ENCODE measurements around the gene FBLN7.

The FBLN7 gene

GRCh38 chr2:112140899-112141625 lies 2.9 kb downstream of the FBLN7 start:
- DNase-seq: no peak

GRCh38 chr2:112141626-112142007 lies 3.4 kb downstream of the FBLN7 start:
- DNase-seq: no peak

GRCh38 chr2:112142525-112143078 lies 4.4 kb downstream of the FBLN7 start:
- DNase-seq: no peak

GRCh38 chr2:112143150-112143549 lies 5.0 kb downstream of the FBLN7 start:
- DNase-seq: no peak

- DNase-seq: no peak
These were observed 6.8 kb downstream of the FBLN7 start for GRCh38 chr2:112144966-112145365.

- no peak for DNase-seq
These were observed 9.4 kb downstream of the FBLN7 start for GRCh38 chr2:112147382-112148168.

- DNase-seq: no peak
These were observed 10.3 kb downstream of the FBLN7 start for GRCh38 chr2:112148477-112148876.

- no peak for DNase-seq
These were observed 11.0 kb downstream of the FBLN7 start for GRCh38 chr2:112149194-112149593.

- DNase-seq: no peak
These were observed 11.8 kb downstream of the FBLN7 start for GRCh38 chr2:112149866-112150435.

- no peak for DNase-seq
These were observed 12.3 kb downstream of the FBLN7 start for GRCh38 chr2:112150447-112150846.

GRCh38 chr2:112150851-112151250 lies 12.7 kb downstream of the FBLN7 start:
- no peak for DNase-seq

GRCh38 chr2:112151271-112151670 lies 13.1 kb downstream of the FBLN7 start:
- no peak for DNase-seq

- no peak for DNase-seq
These were observed 13.7 kb downstream of the FBLN7 start for GRCh38 chr2:112151701-112152440.

GRCh38 chr2:112152476-112153178 lies 14.4 kb downstream of the FBLN7 start:
- DNase-seq: no peak

- DNase-seq: no peak
These were observed 14.9 kb downstream of the FBLN7 start for GRCh38 chr2:112153179-112153490.

GRCh38 chr2:112153501-112153900 lies 15.3 kb downstream of the FBLN7 start:
- no peak for DNase-seq

GRCh38 chr2:112154246-112155117 lies 16.3 kb downstream of the FBLN7 start:
- no peak for DNase-seq

- DNase-seq: no peak
These were observed 17.4 kb downstream of the FBLN7 start for GRCh38 chr2:112155331-112156151.

- DNase-seq: no peak
These were observed 18.2 kb downstream of the FBLN7 start for GRCh38 chr2:112156152-112156986.

- DNase-seq: no peak
These were observed 19.3 kb downstream of the FBLN7 start for GRCh38 chr2:112157472-112157871.
